HUDEP-2 (cell line): ENCODE results near the gene TCF7L1.
"Not testable (repeated sequence)": the region's sequence is repeated elsewhere in the genome, so short reads cannot be mapped to it uniquely, and the experiment has no call there.

Experiments used
- DNase-seq, 76 experiments: peaks; one replicate each; lab custom pipeline; 2025; ENCODE audit not compliant: unreplicated experiment in 76 of 76; lab: John Stamatoyannopoulos, UW

TCF7L1 gene, protein sequence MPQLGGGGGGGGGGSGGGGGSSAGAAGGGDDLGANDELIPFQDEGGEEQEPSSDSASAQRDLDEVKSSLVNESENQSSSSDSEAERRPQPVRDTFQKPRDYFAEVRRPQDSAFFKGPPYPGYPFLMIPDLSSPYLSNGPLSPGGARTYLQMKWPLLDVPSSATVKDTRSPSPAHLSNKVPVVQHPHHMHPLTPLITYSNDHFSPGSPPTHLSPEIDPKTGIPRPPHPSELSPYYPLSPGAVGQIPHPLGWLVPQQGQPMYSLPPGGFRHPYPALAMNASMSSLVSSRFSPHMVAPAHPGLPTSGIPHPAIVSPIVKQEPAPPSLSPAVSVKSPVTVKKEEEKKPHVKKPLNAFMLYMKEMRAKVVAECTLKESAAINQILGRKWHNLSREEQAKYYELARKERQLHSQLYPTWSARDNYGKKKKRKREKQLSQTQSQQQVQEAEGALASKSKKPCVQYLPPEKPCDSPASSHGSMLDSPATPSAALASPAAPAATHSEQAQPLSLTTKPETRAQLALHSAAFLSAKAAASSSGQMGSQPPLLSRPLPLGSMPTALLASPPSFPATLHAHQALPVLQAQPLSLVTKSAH

DNA sequence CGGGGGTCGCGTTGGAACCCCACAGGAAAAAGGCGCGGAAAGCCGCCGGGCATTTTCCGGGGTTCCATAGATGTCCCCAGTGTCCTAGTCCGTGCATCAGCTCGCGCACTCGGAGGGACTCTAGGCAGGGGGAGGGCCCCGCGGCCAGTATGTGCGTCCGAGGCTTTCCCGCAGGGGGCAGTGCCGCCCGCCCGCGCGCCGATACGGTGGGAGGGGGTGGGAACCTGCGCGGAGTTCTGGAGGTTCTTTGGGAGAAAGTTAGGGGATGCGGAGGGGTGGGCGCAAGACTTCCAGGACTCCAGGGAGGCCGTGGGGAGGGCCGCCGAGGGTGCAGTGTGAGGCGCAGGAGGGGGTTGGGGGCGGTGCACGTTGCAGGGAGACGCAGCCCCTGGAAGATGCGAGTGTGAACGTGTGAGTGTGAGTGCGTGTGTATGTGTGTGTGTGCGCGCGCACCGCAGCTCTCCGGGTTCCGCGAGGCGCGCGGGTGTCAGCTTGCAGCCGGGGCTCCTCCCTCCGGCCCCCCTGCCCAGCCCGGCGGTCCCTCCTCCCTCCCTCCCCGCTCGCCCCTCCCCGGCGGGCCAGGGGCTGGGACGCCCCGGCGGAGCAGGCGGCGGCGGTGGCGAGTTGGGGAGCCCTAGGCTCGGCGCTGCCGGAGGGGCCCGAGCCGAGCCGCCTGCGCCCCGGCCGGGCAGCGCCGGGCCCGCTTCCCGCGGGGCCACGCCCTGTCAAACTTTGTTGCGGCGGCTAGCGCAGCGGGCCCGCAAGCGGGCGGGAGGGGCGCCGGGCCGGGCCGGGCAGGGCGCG, at the start of gene TCF7L1:
TCF7L1 (plus strand) TSS at position 559 of the 804 bp plus-strand sequence. CDS start 293 bp downstream, outside the sequence.
- DNase-seq = peak in 10 of 76 experiments; percentile 1 to 23 (median 7)

DNA sequence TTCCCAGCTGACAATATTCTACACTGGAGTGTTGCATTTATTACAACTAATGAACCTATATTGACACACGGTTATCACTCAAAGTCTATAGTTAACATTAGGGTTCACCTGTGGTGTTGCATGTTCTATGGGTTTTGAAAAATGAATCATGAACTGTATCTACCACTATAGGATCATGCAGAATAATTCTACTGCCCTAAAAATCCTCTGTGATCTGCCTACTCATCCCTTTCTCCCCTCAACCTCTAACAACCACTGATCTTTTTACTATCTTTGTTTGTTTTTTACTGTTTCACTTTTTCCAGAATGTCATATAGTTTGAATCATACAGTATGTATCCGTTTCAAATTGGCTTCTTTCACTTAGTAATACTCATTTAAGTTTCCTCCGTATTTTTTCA, 47.6 kb upstream of the TCF7L1 start:
- no peak for DNase-seq

DNA sequence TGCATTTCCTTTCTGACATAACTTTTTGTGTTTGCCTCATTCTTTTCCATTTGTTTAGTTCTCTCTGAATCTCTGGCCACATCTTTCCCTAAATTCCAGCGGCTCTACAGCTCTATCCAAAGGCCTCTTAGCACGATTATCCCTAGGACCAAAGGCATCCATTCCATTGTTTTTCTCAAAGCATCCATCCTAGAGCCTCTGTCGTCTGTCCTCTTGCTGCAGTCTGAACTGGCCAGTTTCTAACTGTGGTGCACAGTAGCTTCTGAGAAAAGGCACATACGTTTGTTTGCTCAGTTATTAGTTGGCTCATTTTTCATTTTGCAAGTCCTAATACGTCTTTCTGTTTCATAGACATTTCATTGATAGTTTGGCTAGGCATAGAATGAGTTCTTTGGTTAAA, 45.7 kb upstream of the TCF7L1 start:
- no peak for DNase-seq

DNA sequence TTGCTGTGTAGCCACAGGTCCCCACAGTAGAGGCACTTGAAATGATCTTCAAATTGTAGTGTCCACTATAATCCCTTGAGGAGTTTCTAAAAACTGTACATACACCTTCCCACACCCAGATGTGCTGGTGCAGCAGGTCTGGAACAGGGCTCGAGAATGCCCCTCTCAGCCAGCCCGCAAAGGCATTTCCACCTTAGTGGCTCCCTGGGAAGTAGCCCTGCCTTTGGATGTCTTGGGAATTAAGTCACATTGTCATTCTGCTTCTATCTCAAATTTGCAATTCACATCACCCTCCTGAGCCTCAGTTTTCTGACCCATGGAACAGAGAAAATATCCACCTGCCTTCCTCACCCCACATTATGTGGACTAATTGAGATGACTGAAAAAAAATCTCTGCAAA, 44.3 kb upstream of the TCF7L1 start:
- no peak for DNase-seq

DNA sequence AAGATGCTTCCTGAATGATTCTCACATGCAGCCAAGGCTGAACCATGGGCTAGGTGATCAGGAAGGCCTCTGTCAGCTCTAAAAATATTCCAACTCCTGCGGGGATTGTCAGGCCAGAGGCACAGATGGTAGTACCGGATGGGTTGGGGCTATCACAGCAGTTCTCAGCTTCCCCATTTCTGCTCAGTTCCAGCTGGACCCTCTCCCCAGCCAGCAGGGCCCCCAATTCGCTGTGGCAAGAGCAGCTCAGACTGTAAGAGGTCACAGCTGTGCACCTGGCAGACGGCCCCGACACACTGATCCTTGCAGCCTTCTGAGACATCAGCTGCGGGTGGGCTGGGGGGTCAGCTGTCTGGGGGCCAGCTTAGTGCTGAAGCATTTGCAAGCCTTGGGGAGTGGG, 43.6 kb upstream of the TCF7L1 start:
- DNase-seq = no peak

DNA sequence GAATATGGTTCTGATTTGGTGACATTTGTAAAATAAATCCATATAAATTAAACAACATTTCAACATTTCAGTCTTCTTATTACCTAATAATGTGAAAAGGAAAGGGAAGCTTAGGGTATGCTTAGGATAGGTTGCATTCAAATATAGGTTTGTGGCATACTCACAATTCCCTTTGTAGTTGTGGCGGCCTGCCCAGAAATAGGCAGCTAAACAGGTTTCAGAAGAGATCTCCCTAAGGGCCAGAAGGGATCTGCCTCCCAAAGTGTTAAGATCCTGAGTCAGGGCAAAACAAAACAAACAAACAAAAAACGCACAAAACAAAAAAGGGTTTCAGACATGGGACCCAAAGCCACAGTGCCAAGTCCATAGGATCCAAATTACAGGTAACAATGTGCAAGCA, 41.4 kb upstream of the TCF7L1 start:
- DNase-seq = no peak

DNA sequence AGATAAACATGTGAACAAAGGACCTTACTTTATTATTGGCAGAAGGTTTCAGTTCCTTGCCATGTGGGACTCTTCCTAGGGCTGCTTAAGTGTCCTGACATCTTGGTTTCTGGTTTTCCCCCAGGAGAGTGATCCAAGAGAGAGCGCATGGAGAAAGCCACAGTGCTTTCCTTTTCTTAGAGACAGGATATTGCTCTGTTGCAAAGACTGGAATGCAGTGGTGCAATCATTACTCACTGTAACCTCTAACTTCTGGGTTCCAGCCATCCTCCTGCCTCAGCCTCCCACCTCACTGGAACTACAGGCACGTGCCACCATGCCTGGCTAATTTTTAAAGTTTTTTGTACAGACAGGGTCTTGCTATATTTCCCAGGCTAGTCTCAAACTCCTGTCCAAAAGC, 38.1 kb upstream of the TCF7L1 start:
- no peak for DNase-seq

DNA sequence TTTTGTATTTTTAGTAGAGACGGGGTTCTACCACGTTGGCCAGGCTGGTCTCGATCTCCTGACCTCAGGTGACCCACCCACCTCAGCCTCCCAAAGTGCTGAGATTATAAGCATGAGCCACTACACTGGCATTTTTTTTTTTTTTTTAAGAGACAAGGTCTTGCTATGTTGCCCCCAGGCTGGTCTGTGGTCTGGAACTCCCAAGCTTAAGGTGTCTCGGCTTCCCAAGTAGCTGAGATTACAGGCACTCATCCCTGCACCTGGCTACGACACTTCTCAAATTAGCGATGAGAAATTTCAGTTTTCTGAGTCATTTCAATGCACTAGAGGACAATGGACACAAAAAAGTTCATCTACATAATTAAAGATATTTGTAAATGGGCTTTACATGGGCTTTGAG, 36.6 kb upstream of the TCF7L1 start:
- no peak for DNase-seq

DNA sequence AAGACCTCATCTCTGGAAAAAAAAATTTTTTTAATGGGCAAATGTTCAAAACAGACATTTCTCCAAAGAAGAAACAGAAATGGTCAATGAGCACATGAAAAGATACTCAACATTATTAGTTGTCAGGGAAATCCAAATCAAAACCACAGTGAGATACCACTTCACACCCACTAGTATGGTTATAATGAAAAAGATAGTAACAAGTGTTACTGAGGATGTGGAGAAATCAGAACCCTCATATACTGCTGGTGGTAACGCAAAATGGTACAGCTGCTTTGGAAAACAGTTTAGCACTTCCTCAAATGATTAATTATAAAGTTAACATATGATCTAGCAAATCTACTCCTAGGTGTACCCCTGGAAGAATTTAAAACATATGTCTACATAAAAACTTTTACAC, 29.0 kb upstream of the TCF7L1 start:
- DNase-seq = no peak

DNA sequence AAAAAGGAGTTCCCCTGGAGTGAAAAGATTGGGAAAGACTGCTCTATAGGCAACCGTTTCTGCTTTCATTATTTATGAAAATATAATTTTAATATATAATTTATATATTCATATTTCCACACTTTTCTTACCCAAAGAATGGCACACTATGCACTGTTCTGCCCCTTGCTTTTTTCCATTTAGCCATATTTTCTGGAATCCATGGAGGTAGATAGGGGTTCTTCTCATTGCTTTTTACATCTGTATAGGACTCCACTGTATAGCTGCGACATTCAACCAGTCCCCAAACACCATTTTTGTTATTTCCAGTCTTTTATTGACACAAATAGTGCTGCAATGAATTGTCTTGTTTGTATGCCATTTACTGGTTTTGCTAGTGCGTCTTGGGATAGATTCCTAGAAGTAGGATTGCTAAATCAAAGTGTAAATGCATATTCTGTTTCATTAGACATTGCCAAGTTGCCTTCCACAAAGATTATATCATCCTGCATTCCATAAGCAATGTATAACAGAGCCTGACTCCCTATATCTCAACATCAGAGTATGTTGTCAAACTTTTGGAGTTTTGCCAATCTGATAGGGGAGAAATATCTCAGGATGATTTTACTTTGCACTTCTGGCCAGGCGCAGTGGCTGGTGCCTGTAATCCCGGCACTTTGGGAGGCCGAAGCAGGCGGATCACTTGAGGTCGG, 26.6 kb upstream of the TCF7L1 start:
- DNase-seq = no peak

DNA sequence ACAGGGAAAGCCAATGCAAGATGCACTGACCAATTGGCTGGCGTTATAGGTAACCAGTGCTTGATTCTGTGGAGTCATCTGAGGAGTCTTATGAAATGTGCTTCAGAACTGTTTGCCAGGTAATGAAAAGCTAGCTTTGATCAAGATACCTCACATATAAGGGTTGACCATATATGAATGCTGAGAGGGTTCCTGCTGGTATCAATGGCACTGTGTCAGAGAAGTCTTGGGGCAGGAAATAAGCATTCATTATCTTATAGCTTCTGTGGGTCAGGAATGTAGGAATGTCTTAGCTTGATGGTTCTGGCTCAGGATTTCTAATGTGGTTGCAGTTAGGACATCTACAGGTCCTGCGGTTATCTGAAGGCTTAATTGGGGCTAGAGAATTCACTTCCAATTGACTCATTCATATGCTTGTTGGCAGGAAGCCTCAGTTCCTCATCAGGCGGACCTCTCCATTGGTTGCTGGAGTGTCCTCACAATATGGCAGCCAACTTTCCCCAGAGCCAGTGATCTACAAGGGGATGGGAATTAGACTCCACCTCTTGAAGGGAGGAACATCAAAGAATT, 22.1 kb upstream of the TCF7L1 start:
- no peak for DNase-seq

DNA sequence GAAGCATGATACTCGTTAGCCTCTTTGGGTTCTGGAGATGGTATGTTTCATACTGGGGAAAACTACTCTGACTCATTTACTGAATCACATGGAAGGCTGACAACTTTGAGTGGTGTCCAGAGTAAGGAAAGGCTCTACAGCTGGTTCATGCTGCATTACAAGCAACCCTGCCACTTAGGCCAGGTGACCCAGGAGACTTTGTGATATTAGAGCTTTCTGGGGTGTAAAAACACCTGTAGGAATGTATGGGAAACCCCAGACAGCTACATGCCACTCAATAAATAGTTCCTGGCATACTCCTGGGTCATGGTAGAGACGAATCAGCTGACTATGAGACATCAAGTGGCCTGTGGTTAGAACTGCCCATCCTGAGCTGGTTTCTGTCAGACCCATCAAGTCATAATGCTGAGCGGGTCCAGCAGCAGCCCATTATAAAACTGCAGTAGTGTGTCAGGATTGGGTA, 21.3 kb upstream of the TCF7L1 start:
- DNase-seq = no peak

DNA sequence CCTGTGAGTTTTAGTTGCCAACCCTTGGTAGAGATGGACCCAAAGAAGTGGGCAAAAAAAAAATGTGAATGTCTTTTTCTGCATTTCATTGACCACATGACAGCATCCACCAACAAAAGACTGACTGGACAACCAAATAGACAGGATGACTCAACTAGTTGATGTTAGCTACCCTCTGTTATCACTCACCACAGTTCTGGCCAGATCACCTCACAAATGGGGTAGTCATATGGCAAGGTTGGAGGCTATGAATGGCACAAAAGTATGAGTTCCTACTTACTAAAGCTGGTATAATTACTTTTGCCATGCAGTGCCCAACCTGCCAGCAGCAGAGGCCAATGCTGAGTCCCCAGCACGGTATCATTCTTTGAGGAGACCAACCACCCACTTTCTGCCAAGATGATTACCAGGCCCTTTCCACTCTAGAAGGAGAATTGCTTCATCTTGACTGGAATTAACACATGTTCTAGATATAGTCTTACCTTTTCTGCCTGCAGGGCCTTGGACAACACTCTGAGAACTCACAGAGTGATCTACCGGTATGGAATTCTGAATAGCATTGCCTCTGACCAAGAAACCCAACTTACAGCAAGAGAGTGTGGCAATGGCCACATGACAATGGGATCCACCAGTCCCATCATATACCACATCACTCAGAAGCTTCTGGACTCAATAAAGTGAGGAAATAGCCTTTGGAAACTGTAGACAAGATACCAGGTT, 20.1 kb upstream of the TCF7L1 start:
- DNase-seq = no peak

DNA sequence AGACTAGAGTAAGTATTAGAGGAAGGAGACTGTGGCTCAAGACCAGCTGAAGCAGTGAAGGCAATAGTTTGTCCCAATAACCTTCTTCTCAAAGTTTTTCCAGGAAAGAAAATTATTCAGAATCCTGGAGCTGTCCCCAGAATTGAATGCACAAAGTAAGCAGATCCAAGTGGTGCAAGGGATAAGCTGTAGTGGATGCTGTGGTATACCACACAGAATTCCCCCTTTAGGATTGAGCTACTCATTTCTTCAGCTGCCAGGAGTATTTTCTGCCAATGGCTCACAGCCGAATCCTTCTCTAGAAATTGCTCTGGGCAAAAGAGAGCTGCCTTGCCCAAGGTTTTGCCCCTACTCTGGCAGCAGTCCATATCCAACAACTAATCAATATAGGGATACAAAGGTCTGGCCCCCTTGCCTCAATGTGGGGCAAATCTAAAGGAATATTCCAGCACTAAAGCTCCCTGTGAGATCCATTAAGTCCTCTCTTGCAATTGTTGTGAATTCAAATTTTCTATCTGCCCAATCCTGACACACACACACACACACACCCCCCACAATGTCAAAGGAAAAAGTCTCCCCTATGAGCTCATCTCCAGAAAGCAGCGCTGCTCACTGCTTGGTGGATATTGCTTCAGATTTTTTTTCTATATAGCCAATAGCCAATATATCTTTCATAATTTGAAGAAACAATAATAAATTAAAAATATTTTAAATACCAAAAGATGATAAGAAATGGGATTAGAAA, 18.4 kb upstream of the TCF7L1 start:
- no peak for DNase-seq

DNA sequence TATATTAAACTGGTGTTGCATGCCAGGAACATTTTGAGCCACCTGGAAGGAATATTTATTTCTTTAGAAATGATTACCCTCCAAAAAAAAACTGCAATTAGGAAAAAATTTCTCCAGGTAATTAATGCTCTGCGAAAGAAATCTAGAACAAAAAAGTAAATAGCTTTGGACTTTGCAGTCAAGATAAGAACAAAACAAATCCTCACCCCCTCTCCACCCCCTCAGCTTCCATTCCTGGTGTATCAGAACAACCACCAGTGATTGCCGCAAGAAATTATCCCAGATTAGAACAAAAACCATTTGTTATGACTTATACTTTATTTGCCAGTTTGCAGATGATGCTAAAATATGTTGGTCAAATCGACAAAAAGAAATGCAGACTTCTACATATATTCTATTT, 17.0 kb upstream of the TCF7L1 start:
- DNase-seq = no peak

DNA sequence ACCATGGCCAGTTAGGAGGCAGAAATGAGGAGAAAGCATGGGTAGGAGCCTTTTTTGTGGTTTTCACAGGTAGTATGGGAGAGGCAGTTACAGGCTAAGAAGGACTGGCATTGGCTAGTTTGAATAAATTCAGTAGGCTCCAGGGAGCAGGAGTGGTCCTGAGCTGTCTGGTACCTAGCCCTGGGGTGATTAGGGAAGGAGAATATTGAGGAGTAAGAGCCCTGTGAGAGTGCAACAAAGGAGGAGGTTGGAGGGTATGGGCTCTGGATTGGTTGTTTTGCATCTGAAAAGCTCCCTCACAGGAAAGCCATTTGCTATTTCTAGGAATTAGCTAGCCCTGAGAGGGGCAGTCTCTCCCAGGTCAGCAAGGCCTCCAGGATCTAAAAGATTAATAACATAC, 13.3 kb upstream of the TCF7L1 start:
- no peak for DNase-seq

DNA sequence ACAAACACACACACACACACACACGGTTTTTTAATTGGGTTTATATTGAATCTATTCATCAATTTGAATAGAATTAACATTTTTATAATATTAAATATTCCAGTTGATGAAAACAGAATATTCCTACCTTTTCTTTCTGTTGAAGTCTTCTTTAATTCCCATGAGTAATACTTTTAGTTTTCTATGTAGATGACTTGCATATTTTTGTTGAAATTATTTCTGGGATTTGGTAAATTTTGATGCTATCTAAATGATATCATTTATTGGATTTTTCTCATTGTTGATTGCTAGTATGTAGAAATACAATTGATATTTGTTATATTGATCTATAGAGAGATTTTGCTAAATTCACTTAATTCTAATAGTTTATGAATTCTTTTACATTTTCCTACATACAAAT, 12.8 kb upstream of the TCF7L1 start:
- no peak for DNase-seq

DNA sequence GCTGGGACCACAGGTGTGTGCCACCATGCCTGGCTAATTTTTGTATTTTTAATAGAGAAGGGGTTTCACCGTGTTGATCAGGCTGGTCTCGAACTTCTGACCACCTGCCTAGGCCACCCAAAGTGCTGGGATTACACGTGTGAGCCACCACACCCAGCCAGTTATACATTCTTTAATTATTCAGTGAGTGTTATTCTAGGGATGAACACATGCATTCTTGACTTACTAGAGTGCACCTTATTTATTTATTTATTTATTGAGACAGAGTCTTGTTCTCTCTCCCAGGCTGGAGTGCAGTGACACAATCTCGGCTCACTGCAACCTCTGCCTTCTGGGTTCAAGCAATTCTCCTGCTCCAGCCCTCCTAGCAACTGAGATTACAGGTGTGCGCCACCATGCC, 6.7 kb upstream of the TCF7L1 start:
- DNase-seq = not testable (repeated sequence)

DNA sequence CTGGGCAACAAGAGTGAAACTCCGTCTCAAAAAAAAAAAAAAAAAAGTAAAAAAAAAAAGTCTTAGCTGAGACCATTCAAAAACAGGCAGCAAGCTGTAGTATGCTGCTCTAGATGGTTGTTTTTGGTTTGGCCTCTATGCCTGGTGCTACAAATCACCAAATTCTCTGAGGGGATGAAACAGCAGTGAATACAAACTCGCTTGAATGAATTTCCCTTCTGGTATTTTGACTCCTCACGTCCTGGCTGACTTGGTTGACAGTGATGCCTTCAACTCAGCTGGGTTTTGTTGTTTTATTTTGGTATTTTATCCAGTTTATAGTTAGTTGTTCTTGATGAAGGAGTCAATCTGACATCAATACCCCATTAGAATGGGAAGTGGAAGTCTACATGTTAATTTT, 3.3 kb upstream of the TCF7L1 start:
- DNase-seq = no peak
